Activated CD8-positive, alpha-beta memory T cell treated with anti-CD3 and anti-CD28 coated beads for 4 hours (primary cell): Measurements from ENCODE around the gene NEMP2.

Experiments used
- DNase-seq, 2 donors: peaks; one replicate each; pipeline ENCODE4 v3.0.0-alpha.2; 2020; ENCODE audit warnings: low read depth in 2 of 2

Gene NEMP2

GRCh38 chr2:190554357-190555006, 20.0 kb upstream of the NEMP2 start:
- DNase-seq, result no peak

GRCh38 chr2:190553254-190553653, 18.7 kb upstream of the NEMP2 start:
- DNase-seq, result no peak

GRCh38 chr2:190551928-190552327, 17.4 kb upstream of the NEMP2 start:
- DNase-seq, result no peak

- DNase-seq, result no peak
These were observed 15.6 kb upstream of the NEMP2 start for GRCh38 chr2:190550137-190550536.

- DNase-seq, result no peak
These were observed 13.4 kb upstream of the NEMP2 start for GRCh38 chr2:190547886-190548285.

GRCh38 chr2:190546734-190547133, 12.2 kb upstream of the NEMP2 start:
- no peak for DNase-seq

GRCh38 chr2:190545555-190546385, 11.2 kb upstream of the NEMP2 start:
- DNase-seq, result no peak

GRCh38 chr2:190545093-190545492, 10.6 kb upstream of the NEMP2 start:
- DNase-seq, result no peak

- DNase-seq, result no peak
These were observed 5.5 kb upstream of the NEMP2 start for GRCh38 chr2:190540048-190540447.

GRCh38 chr2:190538201-190538600, 3.7 kb upstream of the NEMP2 start:
- DNase-seq, result no peak

GRCh38 chr2:190537765-190538164, 3.2 kb upstream of the NEMP2 start:
- no peak for DNase-seq

- DNase-seq, result no peak
These were observed 1.1 kb upstream of the NEMP2 start for GRCh38 chr2:190535586-190535985.

GRCh38 chr2:190535121-190535439, 558 bp upstream of the NEMP2 start:
- DNase-seq, result no peak

GRCh38 chr2:190533968-190534309, 583 bp downstream of the NEMP2 start:
- DNase-seq, result no peak

- DNase-seq, result no peak
These were observed 1.2 kb downstream of the NEMP2 start for GRCh38 chr2:190533175-190533967.

GRCh38 chr2:190532581-190532980, 1.9 kb downstream of the NEMP2 start:
- no peak for DNase-seq

GRCh38 chr2:190530248-190530900, 4.1 kb downstream of the NEMP2 start:
- DNase-seq, result no peak

GRCh38 chr2:190529486-190530247, 4.9 kb downstream of the NEMP2 start:
- DNase-seq, result no peak

- DNase-seq, result no peak
These were observed 6.0 kb downstream of the NEMP2 start for GRCh38 chr2:190528521-190529001.

- DNase-seq, result no peak
These were observed 6.6 kb downstream of the NEMP2 start for GRCh38 chr2:190527918-190528317.

- no peak for DNase-seq
These were observed 7.3 kb downstream of the NEMP2 start for GRCh38 chr2:190527214-190527613.
